SK-N-MC (cell line): ENCODE results near the gene EPB41L3.

Experiments used
- DNase-seq: peaks from one replicate; pipeline ENCODE4 v3.0.0-alpha.2; 2011; ENCODE audit warnings: low read depth, low spot score
- H3K27ac ChIP-seq: fragments of 200-600 bp; sonication (generic); 2 replicates; pipeline ENCODE4 v1.5.1; 2016; ENCODE audit warnings: mixed run types
- H3K36me3 ChIP-seq: fragments of 200-600 bp; sonication (generic); 2 replicates; pipeline ENCODE4 v1.6.1; 2017; ENCODE audit warnings: antibody characterized with exemption, low read length, mixed read lengths; ENCODE audit not compliant: insufficient read depth
- H3K4me3 ChIP-seq: fragments of 200-600 bp; sonication (generic); 2 replicates; pipeline ENCODE4 v1.5.1; 2016
- H3K9ac ChIP-seq: fragments of 200-600 bp; sonication (generic); 2 replicates; pipeline ENCODE4 v1.8.0; 2017; ENCODE audit warnings: mixed run types, mixed read lengths; ENCODE audit not compliant: insufficient read length
- H3K9me3 ChIP-seq: fragments of 200-600 bp; sonication (generic); 2 replicates; pipeline ENCODE4 v1.6.1; 2017; ENCODE audit warnings: low read depth, mild to moderate bottlenecking, antibody characterized with exemption, low read length, moderate library complexity, mixed read lengths
- EZH2 ChIP-seq: fragments of 200-600 bp; sonication (generic); IDR thresholded peaks from one replicate; pipeline ENCODE4 v1.6.1; 2017; ENCODE audit warnings: antibody characterized with exemption
- FOXP2 ChIP-seq: optimal IDR thresholded peaks from 2 replicates; pipeline ENCODE3; 2011; ENCODE audit warnings: mild to moderate bottlenecking, moderate library complexity; ENCODE audit not compliant: insufficient read depth; ENCODE audit errors: extremely low read length, control extremely low read depth
- POLR2AphosphoS5 ChIP-seq: IDR thresholded peaks from 2 replicates; pipeline ENCODE4 v1.6.1; 2012; ENCODE audit warnings: mild to moderate bottlenecking, low read depth, low read length, borderline replicate concordance

Gene EPB41L3

GRCh38 chr18:5457462-5457957 lies 86.3 kb downstream of the EPB41L3 start:
- no peak overlapping the region for H3K27ac ChIP-seq
- TF ChIP-seq FOXP2 (no peak), POLR2AphosphoS5 (no peak), EZH2 (no peak)
- no peaks in the 10 kb centered on the region for H3K9me3 ChIP-seq
- H3K4me3 ChIP-seq: peak overlapping the region; percentile 62
- H3K9ac ChIP-seq: no peak overlapping the region
- DNase-seq: no peak
- no peaks in the 10 kb centered on the region for H3K36me3 ChIP-seq

GRCh38 chr18:5456577-5457461 lies 87.0 kb downstream of the EPB41L3 start:
- TF ChIP-seq FOXP2: no peak
- no peak for TF ChIP-seq POLR2AphosphoS5
- TF ChIP-seq EZH2: no peak
- no peaks in the 10 kb centered on the region for H3K9me3 ChIP-seq
- H3K4me3 ChIP-seq: peak overlapping the region; percentile 62
- DNase-seq: no peak
- no peak overlapping the region for H3K27ac ChIP-seq
- H3K9ac ChIP-seq: no peak overlapping the region
- no peaks in the 10 kb centered on the region for H3K36me3 ChIP-seq

- H3K9ac ChIP-seq: no peak overlapping the region
- no peaks in the 10 kb centered on the region for H3K9me3 ChIP-seq
- H3K27ac ChIP-seq: no peak overlapping the region
- no peak overlapping the region for H3K4me3 ChIP-seq
- H3K36me3 ChIP-seq: no peaks in the 10 kb centered on the region
- no peak for DNase-seq
- TF ChIP-seq POLR2AphosphoS5 (no peak), EZH2 (no peak), FOXP2 (no peak)
Observed at GRCh38 chr18:5455674-5456073, 88.1 kb downstream of the EPB41L3 start.

- no peaks in the 10 kb centered on the region for H3K9me3 ChIP-seq
- no peak overlapping the region for H3K9ac ChIP-seq
- DNase-seq: no peak
- no peak overlapping the region for H3K27ac ChIP-seq
- TF ChIP-seq EZH2: no peak
- no peak for TF ChIP-seq POLR2AphosphoS5
- no peak for TF ChIP-seq FOXP2
- H3K36me3 ChIP-seq: no peaks in the 10 kb centered on the region
- no peak overlapping the region for H3K4me3 ChIP-seq
Observed at GRCh38 chr18:5452943-5453443, 90.8 kb downstream of the EPB41L3 start.

- Histone ChIP-seq H3K9ac (no peak overlapping the region), H3K27ac (no peak overlapping the region), H3K4me3 (no peak overlapping the region), H3K36me3 (no peaks in the 10 kb centered on the region), H3K9me3 (no peaks in the 10 kb centered on the region)
- no peak for TF ChIP-seq FOXP2
- no peak for TF ChIP-seq EZH2
- TF ChIP-seq POLR2AphosphoS5: no peak
- DNase-seq: no peak
Observed at GRCh38 chr18:5451871-5452270, 91.9 kb downstream of the EPB41L3 start.

- TF ChIP-seq EZH2: no peak
- no peak for TF ChIP-seq POLR2AphosphoS5
- no peak for TF ChIP-seq FOXP2
- Histone ChIP-seq H3K36me3 (no peaks in the 10 kb centered on the region), H3K27ac (no peak overlapping the region), H3K9ac (no peak overlapping the region), H3K9me3 (no peaks in the 10 kb centered on the region), H3K4me3 (no peak overlapping the region)
- no peak for DNase-seq
Observed at GRCh38 chr18:5451150-5451549, 92.6 kb downstream of the EPB41L3 start.

- Histone ChIP-seq H3K9ac (no peak overlapping the region), H3K9me3 (no peaks in the 10 kb centered on the region), H3K27ac (no peak overlapping the region), H3K4me3 (no peak overlapping the region), H3K36me3 (no peaks in the 10 kb centered on the region)
- no peak for DNase-seq
- no peak for TF ChIP-seq FOXP2
- TF ChIP-seq EZH2: no peak
- no peak for TF ChIP-seq POLR2AphosphoS5
Observed at GRCh38 chr18:5449858-5450509, 93.8 kb downstream of the EPB41L3 start.

- Histone ChIP-seq H3K36me3 (no peaks in the 10 kb centered on the region), H3K9me3 (no peaks in the 10 kb centered on the region), H3K9ac (no peak overlapping the region), H3K4me3 (no peak overlapping the region), H3K27ac (no peak overlapping the region)
- no peak for DNase-seq
- TF ChIP-seq FOXP2 (no peak), POLR2AphosphoS5 (no peak), EZH2 (no peak)
Observed at GRCh38 chr18:5447442-5447841, 96.4 kb downstream of the EPB41L3 start.
